HK-2 (cell line): ENCODE data around the gene CMKLR1.

Source experiments
- DNase-seq: peaks from one replicate; pipeline ENCODE4 v3.0.0-alpha.2; 2018; ENCODE audit not compliant: unreplicated experiment

The CMKLR1 gene

GRCh38 chr12:108363165-108363564 is 24.1 kb upstream of the CMKLR1 start:
- DNase-seq, result no peak

- no peak for DNase-seq
These were observed 22.5 kb upstream of the CMKLR1 start for GRCh38 chr12:108361606-108362005.

GRCh38 chr12:108360487-108360886 is 21.4 kb upstream of the CMKLR1 start:
- no peak for DNase-seq

GRCh38 chr12:108360057-108360456 is 20.9 kb upstream of the CMKLR1 start:
- no peak for DNase-seq

GRCh38 chr12:108358580-108358965 is 19.5 kb upstream of the CMKLR1 start:
- DNase-seq, result no peak

GRCh38 chr12:108357834-108358579 is 18.9 kb upstream of the CMKLR1 start:
- DNase-seq, result no peak

- no peak for DNase-seq
These were observed 18.0 kb upstream of the CMKLR1 start for GRCh38 chr12:108356835-108357806.

GRCh38 chr12:108355069-108355468 is 16.0 kb upstream of the CMKLR1 start:
- DNase-seq, result no peak

GRCh38 chr12:108352591-108352990 is 13.5 kb upstream of the CMKLR1 start:
- DNase-seq, result no peak

GRCh38 chr12:108350511-108350910 is 11.4 kb upstream of the CMKLR1 start:
- no peak for DNase-seq

GRCh38 chr12:108349278-108349688 is 10.2 kb upstream of the CMKLR1 start:
- no peak for DNase-seq

- no peak for DNase-seq
These were observed 9.7 kb upstream of the CMKLR1 start for GRCh38 chr12:108348842-108349241.

GRCh38 chr12:108346727-108347710 is 7.9 kb upstream of the CMKLR1 start:
- DNase-seq, result no peak

- DNase-seq, result no peak
These were observed 6.9 kb upstream of the CMKLR1 start for GRCh38 chr12:108345716-108346633.

GRCh38 chr12:108342985-108343384 is 3.9 kb upstream of the CMKLR1 start:
- no peak for DNase-seq

GRCh38 chr12:108341854-108342847 is 3.0 kb upstream of the CMKLR1 start:
- DNase-seq, result no peak

- DNase-seq, result no peak
These were observed 2.2 kb upstream of the CMKLR1 start for GRCh38 chr12:108341356-108341755.

GRCh38 chr12:108340037-108340436 is 926 bp upstream of the CMKLR1 start:
- DNase-seq, result no peak
